ENCODE measurements around the gene KDM5B. TPM values are rescaled to one million over a fixed set of nuclear protein-coding genes. Genes with fewer than 3 reads are reported as not detected.
"Not testable (repeated sequence)": the region's sequence is repeated elsewhere in the genome, so short reads cannot be mapped to it uniquely, and the experiment has no call there.

Gene KDM5B
- total RNA-seq, result 103 TPM

GRCh38 chr1:202807926-202808757 is at the start of gene KDM5B:
Gene KDM5B, minus strand, starts transcription at chr1:202808421. Its CDS starts 116 bp downstream, at chr1:202808305.
- peak in 2 of 3 donors; percentile 59 to 66 for DNase-seq (ENCODE audit: low read depth in 2 of 3, low spot score in 2 of 3)

- no peak for DNase-seq (ENCODE audit: low read depth in 2 of 3, low spot score in 2 of 3)
Observed at GRCh38 chr1:202857136-202857610, 49.0 kb upstream of the KDM5B start.

GRCh38 chr1:202856014-202856413 is 47.8 kb upstream of the KDM5B start:
- DNase-seq (ENCODE audit: low read depth in 2 of 3, low spot score in 2 of 3), result no peak

- DNase-seq (ENCODE audit: low read depth in 2 of 3, low spot score in 2 of 3), result no peak
Observed at GRCh38 chr1:202854787-202855186, 46.6 kb upstream of the KDM5B start.

- peak in 2 of 3 donors; percentile 78 to 87 for DNase-seq (ENCODE audit: low read depth in 2 of 3, low spot score in 2 of 3)
Observed at GRCh38 chr1:202852163-202852904, 44.1 kb upstream of the KDM5B start.

GRCh38 chr1:202850593-202851362 is 42.6 kb upstream of the KDM5B start:
- no peak for DNase-seq (ENCODE audit: low read depth in 2 of 3, low spot score in 2 of 3)

- DNase-seq (ENCODE audit: low read depth in 2 of 3, low spot score in 2 of 3), result no peak
Observed at GRCh38 chr1:202848191-202848542, 39.9 kb upstream of the KDM5B start.

- DNase-seq (ENCODE audit: low read depth in 2 of 3, low spot score in 2 of 3), result no peak
Observed at GRCh38 chr1:202844935-202845334, 36.7 kb upstream of the KDM5B start.

GRCh38 chr1:202844259-202844658 is 36.0 kb upstream of the KDM5B start:
- no peak for DNase-seq (ENCODE audit: low read depth in 2 of 3, low spot score in 2 of 3)

- no peak for DNase-seq (ENCODE audit: low read depth in 2 of 3, low spot score in 2 of 3)
Observed at GRCh38 chr1:202843081-202843480, 34.9 kb upstream of the KDM5B start.

- no peak for DNase-seq (ENCODE audit: low read depth in 2 of 3, low spot score in 2 of 3)
Observed at GRCh38 chr1:202837746-202838262, 29.6 kb upstream of the KDM5B start.

- DNase-seq (ENCODE audit: low read depth in 2 of 3, low spot score in 2 of 3), result peak in 1 of 3 donors; percentile 41
Observed at GRCh38 chr1:202836623-202837403, 28.6 kb upstream of the KDM5B start.

- DNase-seq (ENCODE audit: low read depth in 2 of 3, low spot score in 2 of 3), result peak in 2 of 3 donors; percentile 62 to 84
Observed at GRCh38 chr1:202835548-202836072, 27.4 kb upstream of the KDM5B start.

GRCh38 chr1:202834771-202835547 is 26.7 kb upstream of the KDM5B start:
- no peak for DNase-seq (ENCODE audit: low read depth in 2 of 3, low spot score in 2 of 3)

- DNase-seq (ENCODE audit: low read depth in 2 of 3, low spot score in 2 of 3), result no peak
Observed at GRCh38 chr1:202831906-202832305, 23.7 kb upstream of the KDM5B start.

- not testable (repeated sequence) for DNase-seq (ENCODE audit: low read depth in 2 of 3, low spot score in 2 of 3)
Observed at GRCh38 chr1:202829223-202829622, 21.0 kb upstream of the KDM5B start.

GRCh38 chr1:202825748-202826147 is 17.5 kb upstream of the KDM5B start:
- DNase-seq (ENCODE audit: low read depth in 2 of 3, low spot score in 2 of 3), result no peak

GRCh38 chr1:202821467-202821866 is 13.2 kb upstream of the KDM5B start:
- DNase-seq (ENCODE audit: low read depth in 2 of 3, low spot score in 2 of 3), result no peak

- no peak for DNase-seq (ENCODE audit: low read depth in 2 of 3, low spot score in 2 of 3)
Observed at GRCh38 chr1:202818819-202819218, 10.6 kb upstream of the KDM5B start.
